Measurements from ENCODE around the gene PRSS48. TPM values are rescaled to one million over a fixed set of nuclear protein-coding genes. Genes with fewer than 3 reads are reported as not detected.

Gene PRSS48
- total RNA-seq, 1 donor from 2014 or later, result not detected

- no peaks in the 10 kb centered on the region for H3K36me3 ChIP-seq (ENCODE audit: insufficient read depth, low read length)
- H3K4me1 ChIP-seq (ENCODE audit: insufficient read depth, low read length), result no peaks in the 10 kb centered on the region
- no peaks in the 10 kb centered on the region for H3K9me3 Mint-ChIP-seq (ENCODE audit: unreplicated experiment)
- H3K4me3 Mint-ChIP-seq (ENCODE audit: unreplicated experiment), result no peak overlapping the region
- DNase-seq (ENCODE audit: low read depth), result no peak
- no peak for TF ChIP-seq CTCF (IDR thresholded peaks at IDR 0.05; ENCODE audit: insufficient read depth, low read depth, low read length)
- TF ChIP-seq EZH2 (IDR thresholded peaks at IDR 0.05; ENCODE audit: insufficient read depth, low read length), result no peak
- H3K79me2 ChIP-seq (ENCODE audit: insufficient read depth, low read length), result no peaks in the 10 kb centered on the region
- no peaks in the 10 kb centered on the region for H4K20me1 ChIP-seq (ENCODE audit: insufficient read depth, low read length)
- no peaks in the 10 kb centered on the region for H3K9me3 ChIP-seq (ENCODE audit: insufficient read depth, low read depth, low read length)
- H3K36me3 Mint-ChIP-seq (ENCODE audit: low read depth, unreplicated experiment), result no peaks in the 10 kb centered on the region
- H3K4me3 ChIP-seq (ENCODE audit: insufficient read depth, low read depth, low read length), result no peak overlapping the region
- H3K27ac Mint-ChIP-seq (ENCODE audit: unreplicated experiment), result no peak overlapping the region
- no peaks in the 10 kb centered on the region for H3K27me3 Mint-ChIP-seq (ENCODE audit: low read depth, unreplicated experiment)
- no peaks in the 10 kb centered on the region for H3K27me3 ChIP-seq (ENCODE audit: insufficient read depth, low read length)
- H3K9ac ChIP-seq (ENCODE audit: low read length), result no peak overlapping the region
- no peak overlapping the region for H3K27ac ChIP-seq (ENCODE audit: low read depth, low read length)
- no peak overlapping the region for H2AFZ ChIP-seq (ENCODE audit: low read depth, low read length)
- H3K4me1 Mint-ChIP-seq (ENCODE audit: low read depth, unreplicated experiment), result no peaks in the 10 kb centered on the region
- no peak for FAIRE-seq
- H3K4me2 ChIP-seq (ENCODE audit: low read length), result no peak overlapping the region
Observed at GRCh38 chr4:151242305-151242704, 34.7 kb upstream of the PRSS48 start.

GRCh38 chr4:151246742-151247141 lies 30.2 kb upstream of the PRSS48 start:
- Mint-ChIP-seq H3K36me3 (ENCODE audit: low read depth, unreplicated experiment) (no peaks in the 10 kb centered on the region), H3K9me3 (ENCODE audit: unreplicated experiment) (no peaks in the 10 kb centered on the region), H3K27me3 (ENCODE audit: low read depth, unreplicated experiment) (no peaks in the 10 kb centered on the region), H3K4me3 (ENCODE audit: unreplicated experiment) (no peak overlapping the region), H3K4me1 (ENCODE audit: low read depth, unreplicated experiment) (no peaks in the 10 kb centered on the region), H3K27ac (ENCODE audit: unreplicated experiment) (no peak overlapping the region)
- no peaks in the 10 kb centered on the region for H3K79me2 ChIP-seq (ENCODE audit: insufficient read depth, low read length)
- TF ChIP-seq CTCF (IDR thresholded peaks at IDR 0.05; ENCODE audit: insufficient read depth, low read depth, low read length), result no peak
- no peak for TF ChIP-seq EZH2 (IDR thresholded peaks at IDR 0.05; ENCODE audit: insufficient read depth, low read length)
- H3K27ac ChIP-seq (ENCODE audit: low read depth, low read length), result no peak overlapping the region
- H3K4me2 ChIP-seq (ENCODE audit: low read length), result no peak overlapping the region
- H3K9ac ChIP-seq (ENCODE audit: low read length), result no peak overlapping the region
- no peaks in the 10 kb centered on the region for H3K9me3 ChIP-seq (ENCODE audit: insufficient read depth, low read depth, low read length)
- FAIRE-seq, result no peak
- DNase-seq (ENCODE audit: low read depth), result no peak
- no peak overlapping the region for H2AFZ ChIP-seq (ENCODE audit: low read depth, low read length)
- no peak overlapping the region for H3K4me3 ChIP-seq (ENCODE audit: insufficient read depth, low read depth, low read length)
- H3K4me1 ChIP-seq (ENCODE audit: insufficient read depth, low read length), result no peaks in the 10 kb centered on the region
- no peaks in the 10 kb centered on the region for H4K20me1 ChIP-seq (ENCODE audit: insufficient read depth, low read length)
- H3K27me3 ChIP-seq (ENCODE audit: insufficient read depth, low read length), result no peaks in the 10 kb centered on the region
- H3K36me3 ChIP-seq (ENCODE audit: insufficient read depth, low read length), result no peaks in the 10 kb centered on the region

GRCh38 chr4:151247395-151247794 lies 29.6 kb upstream of the PRSS48 start:
- Mint-ChIP-seq H3K27ac (ENCODE audit: unreplicated experiment) (no peak overlapping the region), H3K4me1 (ENCODE audit: low read depth, unreplicated experiment) (no peaks in the 10 kb centered on the region), H3K36me3 (ENCODE audit: low read depth, unreplicated experiment) (no peaks in the 10 kb centered on the region), H3K27me3 (ENCODE audit: low read depth, unreplicated experiment) (no peaks in the 10 kb centered on the region), H3K9me3 (ENCODE audit: unreplicated experiment) (no peaks in the 10 kb centered on the region), H3K4me3 (ENCODE audit: unreplicated experiment) (no peak overlapping the region)
- DNase-seq (ENCODE audit: low read depth), result no peak
- Histone ChIP-seq H3K79me2 (ENCODE audit: insufficient read depth, low read length) (no peaks in the 10 kb centered on the region), H3K4me1 (ENCODE audit: insufficient read depth, low read length) (no peaks in the 10 kb centered on the region), H3K4me2 (ENCODE audit: low read length) (no peak overlapping the region), H3K9me3 (ENCODE audit: insufficient read depth, low read depth, low read length) (no peaks in the 10 kb centered on the region), H3K9ac (ENCODE audit: low read length) (no peak overlapping the region), H3K27ac (ENCODE audit: low read depth, low read length) (no peak overlapping the region), H3K36me3 (ENCODE audit: insufficient read depth, low read length) (no peaks in the 10 kb centered on the region), H3K27me3 (ENCODE audit: insufficient read depth, low read length) (no peaks in the 10 kb centered on the region), H2AFZ (ENCODE audit: low read depth, low read length) (no peak overlapping the region), H4K20me1 (ENCODE audit: insufficient read depth, low read length) (no peaks in the 10 kb centered on the region), H3K4me3 (ENCODE audit: insufficient read depth, low read depth, low read length) (no peak overlapping the region)
- FAIRE-seq, result no peak
- TF ChIP-seq CTCF (IDR thresholded peaks at IDR 0.05; ENCODE audit: insufficient read depth, low read depth, low read length), result no peak
- TF ChIP-seq EZH2 (IDR thresholded peaks at IDR 0.05; ENCODE audit: insufficient read depth, low read length), result no peak
